Activated CD4-positive, alpha-beta T cell treated with anti-CD3 and anti-CD28 coated beads, Interleukin-2, Interleukin-4, amounts not matched to agents 100 ng/mL and 50 ng/mL, durations not matched to agents 16 hours and 8 hours (primary cell): ENCODE data around the gene LTBP2.

Experiments used
- DNase-seq: peaks from one replicate; pipeline ENCODE4 v3.0.0-alpha.2; 2020; ENCODE audit warnings: low spot score

LTBP2 gene

DNA sequence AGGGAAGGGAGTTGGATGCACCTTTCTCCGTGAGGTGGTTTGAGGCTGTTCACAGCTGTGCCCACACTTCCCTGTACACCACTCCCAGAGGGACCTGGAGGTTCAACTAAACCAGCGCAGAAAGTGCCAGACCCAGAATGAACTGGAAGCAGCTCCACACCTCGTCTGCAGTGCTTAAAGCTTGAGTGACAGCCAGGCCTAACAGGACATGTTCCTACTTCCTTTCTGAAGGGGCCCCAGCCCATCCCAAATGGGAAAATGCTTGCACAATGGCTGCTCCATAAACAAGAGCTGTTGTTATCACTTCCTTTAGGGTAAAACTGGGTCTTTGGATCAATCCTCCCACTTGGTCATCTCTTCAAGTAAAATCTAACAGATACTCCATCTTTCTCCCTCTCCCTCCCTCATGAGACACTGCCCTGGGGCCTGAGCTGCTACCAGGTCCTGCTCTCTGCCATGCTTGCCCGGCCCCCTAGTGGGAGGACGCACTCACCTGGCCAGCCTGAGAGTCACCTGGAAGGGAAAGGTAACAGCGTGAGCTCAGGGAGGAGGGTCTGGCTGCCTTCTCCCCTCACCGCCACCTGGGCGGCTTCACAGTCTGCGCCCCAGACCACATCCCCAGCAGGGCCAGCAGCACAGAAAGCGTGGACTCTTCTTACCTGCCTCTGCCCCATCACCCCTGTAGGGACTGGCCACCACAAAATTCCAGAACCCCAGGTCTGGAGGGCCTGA is 85.0 kb downstream of the LTBP2 start:
- no peak for DNase-seq

DNA sequence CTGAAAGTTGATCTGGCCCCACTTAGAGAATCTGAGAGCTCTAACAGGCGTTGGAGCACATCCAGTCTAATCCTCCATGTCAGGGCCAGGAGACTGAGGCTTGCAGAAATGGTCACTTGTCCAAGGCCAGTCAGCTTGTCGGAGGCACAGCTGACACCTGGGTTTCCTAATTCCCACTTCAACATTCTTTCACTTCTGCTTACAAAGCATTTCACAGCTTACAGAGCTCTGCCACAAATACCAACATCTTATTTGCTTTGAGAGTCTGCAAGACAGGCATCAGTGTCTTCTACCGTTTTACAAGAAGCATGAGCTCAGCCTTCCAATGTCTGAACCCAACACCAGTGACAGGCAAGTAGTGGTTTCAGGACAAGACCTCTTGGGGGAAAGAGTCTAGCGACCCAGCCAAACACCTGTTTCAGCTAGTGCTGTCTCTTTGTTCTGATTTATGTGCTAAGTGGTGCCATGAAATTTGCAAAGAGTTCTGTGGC is 86.6 kb downstream of the LTBP2 start:
- DNase-seq: no peak

DNA sequence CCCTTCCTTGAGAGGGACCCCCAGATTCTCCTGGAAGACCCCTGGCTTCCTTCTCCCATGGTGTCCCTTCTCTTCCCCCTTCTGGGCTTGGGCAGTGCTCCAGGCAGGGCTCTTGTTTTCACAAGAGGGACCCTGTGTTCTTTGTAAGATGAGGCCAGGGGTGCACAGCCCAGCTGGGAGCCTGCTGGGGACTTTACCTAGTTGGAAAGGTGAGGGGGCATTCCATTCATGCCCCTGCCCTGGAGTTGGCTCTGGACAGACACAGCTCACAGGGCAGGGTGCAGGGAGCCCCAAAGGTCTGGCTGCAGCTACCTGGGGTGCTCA is 87.3 kb downstream of the LTBP2 start:
- no peak for DNase-seq

DNA sequence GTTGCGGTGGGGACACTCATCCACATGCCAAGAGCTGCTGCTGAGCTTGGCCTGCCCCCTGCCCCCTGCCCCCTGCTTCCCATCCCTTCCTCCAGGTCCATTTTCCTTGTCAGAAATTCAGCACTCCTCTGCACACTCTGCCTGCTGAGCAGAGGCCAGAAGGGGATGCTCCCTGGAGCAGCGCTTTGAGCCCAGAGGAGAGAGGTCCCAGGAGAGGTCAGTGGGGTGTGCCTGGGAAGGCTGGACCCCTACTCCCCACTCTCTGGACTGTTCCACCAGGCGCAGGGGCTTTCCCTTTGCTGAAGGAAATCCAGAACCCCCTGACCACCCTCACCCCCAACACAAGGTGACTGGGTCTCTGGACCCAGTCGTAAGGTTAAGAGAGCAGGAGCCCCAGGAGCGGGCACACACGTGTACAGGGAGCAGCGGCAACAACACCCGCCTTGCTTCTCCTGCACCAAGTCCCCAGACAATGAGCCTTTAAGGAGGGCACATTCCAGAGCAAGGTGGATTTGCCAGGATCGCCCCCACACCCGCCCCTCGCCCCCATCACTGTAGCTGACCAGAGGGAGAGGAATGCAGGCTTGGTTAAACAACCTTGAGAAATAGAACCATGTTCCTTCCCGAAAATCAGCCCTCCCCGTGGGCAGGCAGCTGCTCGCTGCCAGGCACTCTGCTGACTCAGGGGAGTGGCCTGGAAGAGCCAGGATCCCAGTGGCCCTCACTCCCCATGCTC is 87.8 kb downstream of the LTBP2 start:
- no peak for DNase-seq

DNA sequence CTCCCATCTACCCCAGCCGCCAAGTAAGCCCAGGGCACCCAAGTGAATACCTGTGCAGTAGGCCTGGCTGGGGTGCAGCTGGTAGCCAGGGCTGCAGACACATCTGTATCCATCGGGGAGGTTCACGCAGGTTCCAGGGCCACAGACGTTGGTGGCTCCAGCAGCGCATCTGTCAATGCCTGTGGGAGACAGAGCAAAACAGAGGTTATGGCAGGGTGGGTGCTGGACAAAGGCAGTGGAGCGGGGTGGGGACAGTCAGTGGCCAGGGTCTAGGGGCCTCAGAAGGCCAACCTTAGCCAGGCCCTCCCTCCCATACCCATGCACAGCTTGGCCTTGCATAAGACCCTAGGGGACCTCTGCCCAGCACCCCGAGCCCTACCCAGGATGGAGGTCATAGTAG is 89.3 kb downstream of the LTBP2 start:
- no peak for DNase-seq

DNA sequence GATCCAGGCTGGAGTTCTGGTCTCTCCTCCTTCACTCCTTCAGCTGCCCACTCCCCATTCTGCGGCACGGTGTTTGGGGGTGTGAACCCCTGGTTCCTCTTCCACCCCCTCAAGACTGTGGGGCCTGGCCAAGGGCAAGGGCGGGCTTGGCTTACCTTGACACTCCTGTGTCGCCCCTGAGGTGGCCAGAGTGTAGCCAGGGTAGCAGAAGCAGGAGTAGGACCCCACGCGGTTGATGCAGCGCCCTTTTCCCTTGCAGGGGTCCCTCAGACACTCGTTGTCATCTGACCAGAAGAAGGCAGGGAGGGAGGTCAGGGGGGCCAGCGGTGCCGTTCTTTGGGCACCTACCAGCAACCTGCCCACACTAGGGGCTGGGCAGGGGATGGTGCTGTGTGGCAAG is 90.3 kb downstream of the LTBP2 start:
- DNase-seq: no peak

DNA sequence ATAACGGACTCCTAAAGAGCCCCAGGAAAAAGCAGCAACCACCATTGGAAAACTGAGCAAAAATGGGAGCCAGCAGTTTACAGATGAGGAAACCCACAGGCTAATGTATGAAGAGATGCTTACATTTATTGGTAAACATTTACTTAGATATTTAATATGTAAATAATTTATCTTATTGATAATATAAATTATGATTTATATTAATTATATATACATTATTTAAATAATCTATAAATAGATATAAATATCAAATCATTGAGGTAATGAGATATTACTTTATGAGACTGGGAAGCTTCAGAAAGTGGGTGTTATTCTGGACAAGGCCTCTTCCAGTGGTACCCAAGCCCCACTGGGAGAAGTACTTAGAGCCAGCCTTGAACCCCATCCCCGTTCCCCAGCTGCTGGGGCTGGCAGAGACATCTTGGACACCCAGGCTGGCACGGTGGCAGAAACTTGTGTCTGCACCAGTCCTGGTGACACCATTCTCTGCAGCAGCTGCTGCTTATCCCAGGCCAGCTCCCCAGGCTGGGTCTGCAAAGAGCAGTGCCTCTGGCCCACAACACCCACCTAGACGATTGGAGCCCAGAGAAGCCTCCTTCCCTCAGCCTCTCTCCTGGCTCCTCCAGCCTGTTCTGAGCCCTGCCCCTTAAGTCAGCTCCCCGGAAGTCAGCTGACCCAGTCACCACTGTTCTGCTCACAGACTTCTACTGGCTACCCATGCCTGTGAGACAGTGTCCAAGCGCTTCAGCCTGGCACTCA is 92.5 kb downstream of the LTBP2 start:
- DNase-seq: no peak

DNA sequence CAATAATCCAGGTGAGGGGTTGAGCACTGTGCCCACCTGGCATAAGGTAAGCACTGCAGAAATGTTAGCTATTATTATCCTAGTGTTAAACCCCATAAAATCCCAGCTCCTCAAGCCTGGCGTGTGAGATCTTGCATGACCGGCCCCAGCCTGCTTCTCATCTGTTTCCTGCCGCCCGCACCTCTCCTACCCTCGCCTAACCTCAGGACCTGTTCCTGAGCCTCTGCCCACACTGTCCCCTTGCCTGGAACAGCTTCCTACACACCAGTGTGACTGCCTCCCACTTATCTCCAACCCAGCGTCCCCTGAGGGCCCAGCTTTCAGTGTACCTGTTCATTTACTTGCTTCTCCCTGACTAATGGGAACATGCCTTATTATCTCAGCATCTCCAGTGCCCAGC is 93.8 kb downstream of the LTBP2 start:
- no peak for DNase-seq

DNA sequence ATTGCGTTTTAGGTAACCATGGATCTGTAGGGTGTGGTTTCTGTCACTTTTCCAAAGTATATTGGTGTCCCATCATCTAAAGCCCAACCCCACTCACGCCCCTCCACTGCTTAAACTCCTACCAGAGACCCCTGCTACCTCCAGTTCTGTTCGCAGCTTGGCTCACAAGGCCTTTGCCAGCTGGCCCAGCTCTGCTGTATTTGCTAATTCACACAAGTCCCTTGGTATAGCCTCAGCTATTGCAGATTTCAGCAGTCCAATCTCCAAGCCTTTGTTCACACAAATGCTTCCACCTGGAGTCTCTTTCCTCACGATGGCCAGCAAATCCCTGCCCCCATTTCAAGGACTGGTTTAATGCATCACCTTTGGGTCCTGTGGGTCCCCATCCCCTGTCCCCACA is 94.3 kb downstream of the LTBP2 start:
- DNase-seq: no peak

DNA sequence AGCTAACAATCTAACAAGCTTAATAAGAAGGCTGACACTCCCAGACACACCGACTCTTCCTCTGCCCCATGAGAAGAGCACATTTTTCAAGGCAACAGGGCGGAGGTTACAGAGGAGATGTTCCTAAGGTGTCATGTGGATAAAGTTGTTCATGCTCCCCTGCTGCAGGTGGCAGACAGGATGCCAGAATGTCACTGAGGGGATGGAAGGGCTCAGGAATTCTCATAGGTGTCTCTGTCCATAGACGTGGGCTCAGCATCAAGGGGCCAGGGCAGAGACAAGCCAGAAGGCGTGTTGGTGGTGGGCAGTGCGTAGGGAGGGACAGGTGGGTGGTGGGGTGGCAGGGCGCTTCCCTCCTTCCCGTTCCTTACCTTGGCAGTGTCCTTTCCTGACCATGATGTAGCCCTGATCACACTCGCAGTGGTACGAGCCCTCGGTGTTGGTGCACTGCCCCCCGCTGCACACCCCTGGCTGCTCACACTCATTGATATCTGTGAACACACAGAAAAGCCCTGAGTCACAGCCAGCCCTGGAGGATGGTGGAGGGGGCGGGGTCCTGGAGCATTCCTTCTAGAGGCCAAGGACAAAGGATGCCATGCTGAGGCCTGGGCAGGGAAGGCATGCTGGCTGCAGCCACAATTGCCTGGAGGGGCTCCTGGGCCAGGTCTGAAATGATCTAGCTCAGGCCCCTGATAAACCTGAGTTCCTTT is 95.4 kb downstream of the LTBP2 start:
- DNase-seq: no peak

DNA sequence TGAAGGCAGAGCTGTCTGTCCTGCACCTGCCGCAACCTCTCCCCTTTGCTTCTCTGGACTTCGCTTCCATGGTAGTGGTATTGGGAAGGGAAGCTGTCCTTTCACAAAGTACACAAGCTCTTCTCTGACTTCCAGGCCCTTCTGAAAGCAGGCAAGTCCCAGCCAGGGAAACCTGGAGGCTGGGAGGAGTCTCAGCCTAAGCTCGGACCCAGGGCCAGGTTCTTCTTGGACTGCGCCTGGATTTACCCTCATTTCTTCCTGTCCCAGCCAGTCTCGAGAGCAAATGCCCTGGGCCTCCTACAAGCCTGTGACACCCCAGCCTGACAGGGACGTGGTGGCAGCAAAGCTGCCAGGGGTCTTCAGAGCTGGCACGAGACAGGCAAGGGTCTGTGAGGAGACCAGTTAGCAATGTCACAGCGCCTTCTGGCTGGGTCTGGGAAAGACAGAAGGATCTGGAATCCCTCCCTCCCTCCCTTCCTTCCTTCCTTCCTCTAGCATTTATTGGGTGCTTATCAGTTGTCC is 96.1 kb downstream of the LTBP2 start:
- no peak for DNase-seq

DNA sequence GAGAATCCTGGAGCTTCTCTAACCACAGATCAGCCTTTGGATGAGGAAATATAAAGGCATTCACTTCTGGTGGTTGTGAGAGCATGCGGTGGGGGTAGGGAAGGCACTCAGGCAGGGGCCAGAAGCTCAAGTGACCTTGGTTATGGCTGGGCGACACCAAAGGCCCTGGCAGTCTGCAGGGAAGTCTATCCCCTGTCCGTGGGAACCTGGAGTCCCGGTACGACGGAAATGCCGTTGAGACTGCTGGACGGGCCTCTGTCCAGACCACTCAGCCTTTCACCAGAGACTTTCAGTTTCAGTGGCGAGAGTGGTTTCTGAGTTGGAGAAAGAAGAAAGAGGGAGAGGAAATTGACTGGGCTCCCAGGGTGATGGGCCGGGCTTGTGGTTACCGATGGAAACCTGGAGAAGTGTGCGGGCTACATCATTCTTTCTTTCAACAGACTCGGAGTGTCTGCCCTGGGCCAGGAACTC is 97.5 kb downstream of the LTBP2 start:
- no peak for DNase-seq

DNA sequence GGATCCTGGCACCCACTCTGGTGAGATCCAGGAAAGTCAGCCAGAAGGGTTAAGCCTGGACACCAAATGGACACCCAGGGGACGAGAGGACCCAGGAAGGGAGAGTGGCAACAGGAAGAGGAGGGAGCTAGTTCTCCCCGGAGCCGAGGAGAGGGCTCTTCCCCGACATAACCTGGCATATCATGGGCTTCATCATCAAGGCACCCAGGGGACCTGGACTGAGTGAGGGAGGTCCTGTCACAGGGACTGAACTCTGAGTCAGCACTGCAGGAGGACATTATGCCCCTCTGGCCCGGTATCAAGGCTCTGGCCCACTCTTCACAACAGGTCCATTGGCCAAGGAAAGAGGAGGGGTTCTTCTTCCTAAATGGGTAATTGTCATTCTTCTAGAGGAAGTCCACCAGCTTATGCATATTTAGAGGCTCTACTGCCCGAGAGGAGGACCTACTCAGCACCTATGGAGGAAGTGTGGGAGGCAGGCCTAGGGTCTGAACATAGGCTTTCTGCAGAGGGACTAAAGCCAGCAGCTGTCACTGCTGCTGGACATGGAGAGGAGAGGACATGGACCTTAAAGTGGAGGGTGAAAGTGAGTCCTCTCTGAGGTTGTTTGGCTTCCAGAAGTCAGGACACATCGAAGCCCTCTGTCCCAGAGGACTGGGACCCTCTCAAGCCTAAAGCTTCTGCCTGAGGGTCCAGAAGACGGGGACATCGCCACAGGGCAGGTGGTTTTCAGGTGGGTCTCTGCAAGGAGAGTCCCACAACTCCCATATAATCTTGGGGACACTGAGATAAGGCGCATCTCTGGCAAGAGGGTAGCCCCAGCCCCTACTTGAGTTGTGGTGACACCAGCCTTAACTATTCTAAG is 99.8 kb downstream of the LTBP2 start:
- no peak for DNase-seq

DNA sequence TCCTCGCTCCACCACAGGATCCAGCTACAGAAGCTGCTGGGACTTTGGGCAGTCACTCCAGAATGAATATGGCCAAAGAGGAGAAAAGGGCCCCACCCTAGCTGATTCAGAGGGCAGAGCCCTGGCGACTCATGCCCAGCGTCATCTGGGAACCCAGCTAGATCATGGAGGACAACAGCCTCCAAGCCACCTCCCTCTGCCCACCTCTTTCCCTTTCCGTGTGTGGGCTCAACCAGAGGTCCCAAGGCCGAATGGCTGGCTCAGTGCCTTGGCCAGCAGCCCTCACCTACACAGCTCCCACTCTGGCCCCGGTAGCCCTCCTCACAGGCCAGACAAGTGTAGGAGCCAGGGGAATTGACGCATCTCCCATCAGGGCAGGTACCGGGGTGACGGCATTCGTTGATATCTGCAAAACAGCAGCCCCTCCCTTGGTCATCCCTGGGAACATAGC is 101.1 kb downstream of the LTBP2 start:
- no peak for DNase-seq

DNA sequence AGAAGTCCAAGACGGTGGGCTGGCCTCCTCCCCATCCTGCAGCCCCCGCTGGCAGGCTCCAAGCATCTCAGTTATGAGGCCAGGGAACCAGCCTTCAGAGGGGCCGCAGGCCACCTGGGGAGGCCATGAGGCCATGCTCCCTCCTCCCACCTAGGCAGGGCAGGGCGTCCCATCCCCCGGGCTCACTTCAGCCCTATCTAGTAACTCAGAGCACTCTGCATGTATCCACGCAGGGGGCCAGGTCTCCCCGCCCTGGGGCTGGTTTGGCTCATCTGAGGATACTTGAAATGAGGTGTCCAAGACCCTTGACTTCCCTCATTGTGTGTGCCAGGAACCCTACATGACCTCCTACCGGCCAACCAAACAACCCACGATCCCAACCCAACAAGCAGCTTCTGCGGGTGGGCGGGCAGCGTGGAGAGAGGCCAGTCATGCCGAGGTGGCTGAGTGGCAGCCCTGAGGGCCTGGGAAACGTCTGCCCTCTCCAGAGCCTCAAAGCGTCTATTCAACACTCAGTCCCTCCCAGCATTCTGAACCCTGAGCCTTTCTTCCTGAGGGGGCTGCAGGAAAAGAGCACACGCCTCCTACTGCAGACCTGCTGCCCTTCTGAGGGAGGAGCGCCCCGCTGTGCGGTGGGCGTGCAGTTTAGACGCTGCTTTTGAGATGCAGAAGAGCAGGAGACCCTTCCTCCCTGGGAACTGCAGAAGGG is 101.7 kb downstream of the LTBP2 start:
- DNase-seq: no peak

DNA sequence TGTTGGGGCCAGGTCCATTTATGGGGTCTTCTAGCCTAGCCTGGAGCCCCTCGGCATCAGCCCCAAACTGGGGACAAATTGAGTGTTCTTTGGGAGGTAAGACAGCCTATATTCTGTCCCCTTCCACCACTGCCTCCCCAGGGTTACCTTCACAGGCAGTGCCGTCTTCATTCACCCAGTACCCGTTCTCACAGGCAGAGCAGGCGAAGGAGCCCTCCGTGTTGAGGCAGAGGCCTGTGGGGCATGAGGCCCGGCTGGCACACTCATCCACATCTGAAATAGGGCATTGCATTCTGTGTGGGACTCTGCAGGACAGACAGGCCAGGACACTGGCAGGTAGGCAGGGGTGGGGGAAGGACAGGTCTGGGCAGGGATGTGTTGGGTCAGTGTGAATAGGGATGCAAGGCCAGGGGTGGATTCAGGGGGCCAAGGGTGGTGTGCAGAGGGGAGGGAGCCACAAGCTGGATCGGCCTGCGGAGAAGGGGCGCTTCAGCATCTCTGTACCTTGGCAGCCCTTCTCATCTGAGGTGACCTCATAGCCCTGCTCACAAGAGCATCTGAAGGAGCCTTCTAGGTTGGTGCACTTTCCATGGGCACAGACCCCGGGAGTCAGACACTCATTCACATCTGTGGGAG is 102.3 kb downstream of the LTBP2 start:
- no peak for DNase-seq

DNA sequence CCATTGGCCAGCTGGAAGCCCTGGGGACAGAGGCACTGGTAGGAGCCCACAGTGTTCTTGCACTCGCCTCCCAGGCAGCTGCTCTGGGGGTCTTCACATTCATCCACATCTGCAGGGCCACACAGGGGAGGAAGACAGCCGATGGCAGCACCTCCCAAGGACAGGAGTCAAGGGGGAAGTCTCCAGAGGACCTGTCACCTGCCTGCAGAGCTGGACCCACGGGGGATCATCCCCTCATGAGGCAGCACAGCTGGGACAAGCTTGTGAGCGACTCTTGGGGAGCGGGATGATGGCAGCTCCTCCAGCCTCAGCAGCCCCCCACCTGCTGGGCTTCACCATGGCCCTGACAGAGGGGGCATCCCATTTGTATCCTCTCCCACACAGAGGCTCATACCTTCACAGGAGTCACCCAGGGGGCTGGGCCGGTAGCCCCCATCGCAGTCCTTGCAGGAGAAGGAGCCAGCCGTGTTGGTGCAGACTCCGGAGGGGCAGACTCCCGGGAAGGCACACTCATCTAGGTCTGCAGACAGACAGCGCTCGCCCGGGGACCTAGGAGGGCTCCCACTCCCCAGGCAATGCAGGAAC is 103.1 kb downstream of the LTBP2 start:
- DNase-seq: no peak

DNA sequence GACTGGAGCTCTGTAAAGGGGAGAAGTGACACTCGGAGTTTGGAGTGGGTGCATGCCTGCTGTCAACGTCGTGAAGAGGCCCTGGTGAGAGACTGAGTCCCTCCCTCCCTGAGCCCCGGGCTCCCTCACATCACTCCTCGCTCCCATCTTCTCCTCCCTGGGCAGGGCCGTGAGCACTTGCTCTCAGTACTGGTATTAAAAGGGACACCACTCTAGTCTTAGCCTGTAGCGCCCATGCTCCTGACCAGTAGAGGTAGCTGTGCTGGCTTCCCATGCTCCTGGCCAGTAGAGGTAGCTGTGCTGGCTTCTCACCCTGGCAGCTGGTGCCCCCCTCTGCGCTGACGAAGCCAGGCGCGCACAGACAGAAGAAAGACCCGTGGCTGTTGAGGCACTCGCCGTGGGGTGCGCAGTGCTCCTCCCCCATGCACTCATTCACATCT is 103.7 kb downstream of the LTBP2 start:
- no peak for DNase-seq

DNA sequence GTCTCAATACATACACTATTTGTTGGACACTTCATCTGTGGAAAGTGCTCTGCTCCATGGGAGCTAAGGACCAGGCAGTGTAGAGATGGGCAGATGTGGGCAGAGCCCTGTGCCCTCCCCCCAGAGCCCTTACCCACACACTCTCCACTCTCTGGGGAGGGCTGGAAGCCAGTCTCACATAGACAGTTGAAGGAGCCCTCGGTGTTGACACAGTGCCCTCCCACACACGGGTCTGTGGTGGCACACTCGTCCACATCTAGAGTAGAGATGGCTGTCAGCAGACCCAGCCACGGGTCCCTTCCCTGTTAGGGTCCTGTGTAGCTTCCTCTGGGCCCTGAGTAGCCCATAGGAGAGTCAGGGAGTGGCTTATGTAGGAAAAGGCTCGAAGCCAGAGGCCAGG is 104.2 kb downstream of the LTBP2 start:
- DNase-seq: no peak
